ENCODE measurements around the gene CABLES1.

Gene CABLES1

GRCh38 chr18:23169673-23170044 is 34.4 kb downstream of the CABLES1 start:
- no peak for DNase-seq (ENCODE audit: low read depth in 3 of 3)

- no peak for DNase-seq (ENCODE audit: low read depth in 3 of 3)
These were observed 34.9 kb downstream of the CABLES1 start for GRCh38 chr18:23170137-23170536.

GRCh38 chr18:23171581-23172156 is 36.4 kb downstream of the CABLES1 start:
- DNase-seq (ENCODE audit: low read depth in 3 of 3) = no peak

GRCh38 chr18:23172591-23173380 is 37.5 kb downstream of the CABLES1 start:
- DNase-seq (ENCODE audit: low read depth in 3 of 3) = no peak

GRCh38 chr18:23173912-23174311 is 38.6 kb downstream of the CABLES1 start:
- DNase-seq (ENCODE audit: low read depth in 3 of 3) = no peak

- no peak for DNase-seq (ENCODE audit: low read depth in 3 of 3)
These were observed 41.6 kb downstream of the CABLES1 start for GRCh38 chr18:23176701-23177432.

- no peak for DNase-seq (ENCODE audit: low read depth in 3 of 3)
These were observed 42.3 kb downstream of the CABLES1 start for GRCh38 chr18:23177433-23178072.

- no peak for DNase-seq (ENCODE audit: low read depth in 3 of 3)
These were observed 42.9 kb downstream of the CABLES1 start for GRCh38 chr18:23178201-23178600.

GRCh38 chr18:23178661-23179081 is 43.4 kb downstream of the CABLES1 start:
- no peak for DNase-seq (ENCODE audit: low read depth in 3 of 3)

- DNase-seq (ENCODE audit: low read depth in 3 of 3) = no peak
These were observed 44.1 kb downstream of the CABLES1 start for GRCh38 chr18:23179416-23179815.

GRCh38 chr18:23181547-23181946 is 46.3 kb downstream of the CABLES1 start:
- no peak for DNase-seq (ENCODE audit: low read depth in 3 of 3)

GRCh38 chr18:23182606-23183005 is 47.3 kb downstream of the CABLES1 start:
- no peak for DNase-seq (ENCODE audit: low read depth in 3 of 3)

GRCh38 chr18:23183411-23184150 is 48.3 kb downstream of the CABLES1 start:
- DNase-seq (ENCODE audit: low read depth in 3 of 3) = no peak

GRCh38 chr18:23186781-23187180 is 51.5 kb downstream of the CABLES1 start:
- DNase-seq (ENCODE audit: low read depth in 3 of 3) = no peak

- DNase-seq (ENCODE audit: low read depth in 3 of 3) = no peak
These were observed 52.9 kb downstream of the CABLES1 start for GRCh38 chr18:23188068-23188760.

GRCh38 chr18:23189099-23189498 is 53.8 kb downstream of the CABLES1 start:
- no peak for DNase-seq (ENCODE audit: low read depth in 3 of 3)

GRCh38 chr18:23189768-23190661 is 54.7 kb downstream of the CABLES1 start:
- DNase-seq (ENCODE audit: low read depth in 3 of 3) = no peak

- no peak for DNase-seq (ENCODE audit: low read depth in 3 of 3)
These were observed 55.9 kb downstream of the CABLES1 start for GRCh38 chr18:23191232-23191631.

- no peak for DNase-seq (ENCODE audit: low read depth in 3 of 3)
These were observed 58.5 kb downstream of the CABLES1 start for GRCh38 chr18:23193742-23194141.

Measured in stimulated activated CD4-positive, alpha-beta T cell treated with anti-CD3 and anti-CD28 coated beads, TNF-alpha, amount 100 ng/mL, for 48 hours (primary cell).